Mucosa of descending colon (tissue), 3 donors: ENCODE data around the gene WDR89. TPM values are rescaled to one million over a fixed set of nuclear protein-coding genes. Genes with fewer than 3 reads are reported as not detected.

ENCODE experiments used
- ATAC-seq: fragments of 200-7000 bp; cut with Tn5 transposase; one replicate; pipeline ENCODE4 v1.9.1; 2020; ENCODE audit warnings: mild to moderate bottlenecking, moderate library complexity
- DNase-seq, 3 donors: peaks; one replicate each; pipeline ENCODE4 v3.0.0-alpha.2; 2020
- H3K36me3 ChIP-seq: fragments of 200-600 bp; one replicate; pipeline ENCODE4 v1.8.0; 2021; ENCODE audit warnings: low read depth, mild to moderate bottlenecking
- H3K4me1 ChIP-seq: fragments of 200-600 bp; one replicate; pipeline ENCODE4 v1.8.0; 2021; ENCODE audit warnings: low read depth, mild to moderate bottlenecking
- H3K4me3 ChIP-seq: fragments of 200-600 bp; one replicate; pipeline ENCODE4 v1.8.0; 2021; ENCODE audit warnings: mild to moderate bottlenecking
- H3K9me3 ChIP-seq: fragments of 200-600 bp; one replicate; pipeline ENCODE4 v1.8.0; 2021; ENCODE audit warnings: mild to moderate bottlenecking
- CTCF ChIP-seq: fragments of 200-600 bp; IDR thresholded peaks from one replicate; pipeline ENCODE4 v1.8.0; 2022; ENCODE audit warnings: antibody characterized with exemption, mild to moderate bottlenecking
- intact Hi-C, 2 donors: fragments of 100-400 bp; cut with DNase I in 1 of 2; cut with micrococcal nuclease in 1 of 2; formaldehyde crosslinking; loops; one replicate each; pipeline versions ENCODE4 v1.11.0 to v1.11.1; 2022; cut with DNase I, micrococcal nuclease
- long read RNA-seq, 2 donors: library from polyadenylated mRNA; unstranded; transcript quantifications; one replicate each; pipeline ENCODE4 v2.0.0, GENCODE V29; 2019 to 2021
- total RNA-seq, 3 donors: library from RNA; stranded (reverse); fragmentation: NEBNext Ultra II Directional in 2 of 3; extraction: Animal tissue kit (Norgen Biotek cat#: 25700) in 2 of 3; gene quantifications; one replicate each; pipeline versions ENCODE4 v1.2.1 to v1.2.4, GENCODE V29; 2021 to 2023
- donor health status: DM: no; HTN: no; CAD: no; lungs with moderate emphysema.
- donor health status: DM: no; HTN: no; CAD: no.
- donor health status: DM: no; HTN: yes; CAD: no.

WDR89 gene
- total RNA-seq = 10 to 100 TPM in 2 of 3 donors, 1 to 10 TPM in 1; 8.5 to 13.5 (median 10.5) TPM
- long read RNA-seq, donor 1, partial matches to known transcripts = 0 of 8 reads
- long read RNA-seq, donor 1, other reads (novel, unspliced or antisense) = 7 of 8 reads
- long read RNA-seq, donor 2, partial matches to known transcripts = 0 of 1 reads
- long read RNA-seq, donor 2, other reads (novel, unspliced or antisense) = 0 of 1 reads

GRCh38 chr14:63641473-63642228 lies at the start of gene WDR89:
TSS of gene WDR89 (minus strand) at chr14:63641871. CDS start at chr14:63599942, 41,929 bp downstream.
- H3K9me3 ChIP-seq = no peaks in the 10 kb centered on the region
- ATAC-seq (peak; percentile 96), DNase-seq (peak; percentile 96 to 98 (median 96))
- H3K4me1 ChIP-seq = peaks cover 5% of the 10 kb centered on the region
- TF ChIP-seq CTCF = peak; percentile 69
- H3K4me3 ChIP-seq = peak within 1 kb of the TSS; percentile 37
- intact Hi-C loops = no loop called here
- H3K36me3 ChIP-seq = peaks cover 8% of the 10 kb centered on the region

GRCh38 chr14:63689132-63689531 lies 47.5 kb upstream of the WDR89 start:
- Histone ChIP-seq H3K4me3 (no peak overlapping the region), H3K9me3 (no peaks in the 10 kb centered on the region), H3K36me3 (no peaks in the 10 kb centered on the region), H3K4me1 (no peaks in the 10 kb centered on the region)
- no peak for TF ChIP-seq CTCF
- DNase-seq (no peak), ATAC-seq (no peak)
- intact Hi-C loops = no loop called here

- no peak for ATAC-seq
- intact Hi-C loops = no loop called here
- no peak for TF ChIP-seq CTCF
- no peaks in the 10 kb centered on the region for H3K9me3 ChIP-seq
- no peaks in the 10 kb centered on the region for H3K4me1 ChIP-seq
- no peak overlapping the region for H3K4me3 ChIP-seq
- H3K36me3 ChIP-seq = no peaks in the 10 kb centered on the region
- no peak for DNase-seq
Measured at GRCh38 chr14:63686926-63687325, 45.3 kb upstream of the WDR89 start.

- ATAC-seq = no peak
- intact Hi-C loops = no loop called here
- DNase-seq = no peak
- Histone ChIP-seq H3K4me3 (no peak overlapping the region), H3K9me3 (no peaks in the 10 kb centered on the region), H3K36me3 (no peaks in the 10 kb centered on the region), H3K4me1 (no peaks in the 10 kb centered on the region)
- no peak for TF ChIP-seq CTCF
Measured at GRCh38 chr14:63685401-63685800, 43.7 kb upstream of the WDR89 start.

GRCh38 chr14:63682727-63683593 lies 41.3 kb upstream of the WDR89 start:
- DNase-seq = no peak
- H3K36me3 ChIP-seq = no peaks in the 10 kb centered on the region
- H3K4me3 ChIP-seq = no peak overlapping the region
- H3K4me1 ChIP-seq = peaks cover 4% of the 10 kb centered on the region
- intact Hi-C loops = no loop called here
- ATAC-seq = no peak
- TF ChIP-seq CTCF = no peak
- H3K9me3 ChIP-seq = no peaks in the 10 kb centered on the region
